T-helper 1 cell treated with Interleukin-12 subunit alpha and Interleukin-12 subunit beta and Interleukin-4 antibody, amounts not matched to agents 30 ng/mL and 1 ng/mL, for 36 hours (primary cell): Measurements from ENCODE around the gene SNX30. TPM values are rescaled to one million over a fixed set of nuclear protein-coding genes. Genes with fewer than 3 reads are reported as not detected.

Experiments used
- intact Hi-C: fragments of 100-400 bp; cut with micrococcal nuclease; formaldehyde crosslinking; loops from one replicate; pipeline ENCODE4 v1.15.1; 2024
- total RNA-seq: library from RNA; stranded (reverse); gene quantifications from 2 replicates; pipeline ENCODE4 v1.2.3, GENCODE V29; 2022

SNX30 gene
- total RNA-seq, 1 donor from 2014 or later, result 6.0 TPM

GRCh38 chr9:112774006-112774996 lies 23.7 kb downstream of the SNX30 start:
- intact Hi-C loops, result no loop called here

- intact Hi-C loops, result no loop called here
Observed at GRCh38 chr9:112777914-112778313, 27.4 kb downstream of the SNX30 start.

- intact Hi-C loops, result no loop called here
Observed at GRCh38 chr9:112780450-112781036, 30.0 kb downstream of the SNX30 start.

- intact Hi-C loops, result no loop called here
Observed at GRCh38 chr9:112782218-112782617, 31.7 kb downstream of the SNX30 start.

GRCh38 chr9:112783551-112783954 lies 33.0 kb downstream of the SNX30 start:
- intact Hi-C loops, result no loop called here

- intact Hi-C loops, result no loop called here
Observed at GRCh38 chr9:112784020-112784785, 33.6 kb downstream of the SNX30 start.

GRCh38 chr9:112785986-112786385 lies 35.4 kb downstream of the SNX30 start:
- intact Hi-C loops, result no loop called here

GRCh38 chr9:112786829-112787520 lies 36.4 kb downstream of the SNX30 start:
- intact Hi-C loops, result no loop called here

- intact Hi-C loops, result no loop called here
Observed at GRCh38 chr9:112787978-112788377, 37.4 kb downstream of the SNX30 start.

GRCh38 chr9:112789473-112789872 lies 38.9 kb downstream of the SNX30 start:
- intact Hi-C loops, result no loop called here

GRCh38 chr9:112789891-112790774 lies 39.6 kb downstream of the SNX30 start:
- intact Hi-C loops, result loop anchor here (5.0 kb wide), 3 partner anchors 98 to 428 kb away; no protein-coding TSS in a partner anchor

GRCh38 chr9:112792670-112793069 lies 42.1 kb downstream of the SNX30 start:
- intact Hi-C loops, result loop anchor here (1.0 to 5.0 kb wide), 11 partner anchors 38 to 695 kb away; partner anchors contain the start of genes INIP, KIAA1958 and SNX30

GRCh38 chr9:112793213-112793810 lies 42.8 kb downstream of the SNX30 start:
- intact Hi-C loops, result loop anchor here (1.0 to 5.0 kb wide), 11 partner anchors 39 to 696 kb away; partner anchors contain the start of genes INIP, KIAA1958 and SNX30

- intact Hi-C loops, result loop anchor here (5.0 kb wide), 3 partner anchors 102 to 432 kb away; no protein-coding TSS in a partner anchor
Observed at GRCh38 chr9:112794731-112795130, 44.2 kb downstream of the SNX30 start.

GRCh38 chr9:112795921-112796320 lies 45.4 kb downstream of the SNX30 start:
- intact Hi-C loops, result no loop called here

- intact Hi-C loops, result no loop called here
Observed at GRCh38 chr9:112796485-112796884, 45.9 kb downstream of the SNX30 start.

GRCh38 chr9:112809351-112809848 lies 58.8 kb downstream of the SNX30 start:
- intact Hi-C loops, result no loop called here

GRCh38 chr9:112809906-112810305 lies 59.3 kb downstream of the SNX30 start:
- intact Hi-C loops, result no loop called here
